Neural crest cell (in vitro differentiated cells): ENCODE data around the gene SNAPC4. TPM values are rescaled to one million over a fixed set of nuclear protein-coding genes. Genes with fewer than 3 reads are reported as not detected.

Source experiments
- DNase-seq: peaks from one replicate; pipeline ENCODE4 v3.0.0; 2021; ENCODE audit warnings: low read depth, mixed read lengths, low spot score
- H3K27ac Mint-ChIP-seq: one replicate; pipeline ENCODE4 v1.8.0; 2021; ENCODE audit warnings: mild to moderate bottlenecking, mixed read lengths; ENCODE audit not compliant: unreplicated experiment
- H3K27me3 Mint-ChIP-seq: 2 replicates; pipeline ENCODE4 v1.8.0; 2021; ENCODE audit warnings: low read depth, mild to moderate bottlenecking, mixed read lengths
- H3K36me3 Mint-ChIP-seq: 2 replicates; pipeline ENCODE4 v1.8.0; 2021; ENCODE audit warnings: low read depth, mild to moderate bottlenecking, mixed read lengths
- H3K4me1 Mint-ChIP-seq: 2 replicates; pipeline ENCODE4 v1.8.0; 2021; ENCODE audit warnings: mixed read lengths
- H3K4me3 Mint-ChIP-seq: one replicate; pipeline ENCODE4 v1.8.0; 2021; ENCODE audit warnings: mild to moderate bottlenecking, mixed read lengths
- H3K9me3 Mint-ChIP-seq: 2 replicates; pipeline ENCODE4 v1.8.0; 2021; ENCODE audit warnings: mixed read lengths
- total RNA-seq: library from RNA; stranded (reverse); gene quantifications from 2 replicates; pipeline ENCODE4 v1.2.1, GENCODE V29; 2021
- TF ChIP-seq, protein P1 (sequence below): fragments of 200-600 bp; sonication (generic); conservative IDR thresholded peaks from 2 replicates; pipeline ENCODE4 v1.5.0; 2021; ENCODE audit warnings: antibody characterized with exemption, mild to moderate bottlenecking

The SNAPC4 gene
- total RNA-seq, 1 donor from 2014 or later: 19.0 TPM

GRCh38 chr9:136361754-136362449, 38.1 kb downstream of the SNAPC4 start:
- Mint-ChIP-seq H3K4me3 (peak overlapping the region; percentile 91), H3K36me3 (no peaks in the 10 kb centered on the region), H3K9me3 (no peaks in the 10 kb centered on the region), H3K4me1 (peaks cover 5% of the 10 kb centered on the region), H3K27me3 (peaks cover 6% of the 10 kb centered on the region), H3K27ac (no peak overlapping the region)
- TF ChIP-seq, protein P1, sequence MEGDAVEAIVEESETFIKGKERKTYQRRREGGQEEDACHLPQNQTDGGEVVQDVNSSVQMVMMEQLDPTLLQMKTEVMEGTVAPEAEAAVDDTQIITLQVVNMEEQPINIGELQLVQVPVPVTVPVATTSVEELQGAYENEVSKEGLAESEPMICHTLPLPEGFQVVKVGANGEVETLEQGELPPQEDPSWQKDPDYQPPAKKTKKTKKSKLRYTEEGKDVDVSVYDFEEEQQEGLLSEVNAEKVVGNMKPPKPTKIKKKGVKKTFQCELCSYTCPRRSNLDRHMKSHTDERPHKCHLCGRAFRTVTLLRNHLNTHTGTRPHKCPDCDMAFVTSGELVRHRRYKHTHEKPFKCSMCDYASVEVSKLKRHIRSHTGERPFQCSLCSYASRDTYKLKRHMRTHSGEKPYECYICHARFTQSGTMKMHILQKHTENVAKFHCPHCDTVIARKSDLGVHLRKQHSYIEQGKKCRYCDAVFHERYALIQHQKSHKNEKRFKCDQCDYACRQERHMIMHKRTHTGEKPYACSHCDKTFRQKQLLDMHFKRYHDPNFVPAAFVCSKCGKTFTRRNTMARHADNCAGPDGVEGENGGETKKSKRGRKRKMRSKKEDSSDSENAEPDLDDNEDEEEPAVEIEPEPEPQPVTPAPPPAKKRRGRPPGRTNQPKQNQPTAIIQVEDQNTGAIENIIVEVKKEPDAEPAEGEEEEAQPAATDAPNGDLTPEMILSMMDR: no peak
- no peak for DNase-seq

GRCh38 chr9:136361047-136361753, 38.8 kb downstream of the SNAPC4 start:
- TF ChIP-seq, protein P1: no peak
- peak overlapping the region; percentile 76 for H3K4me3 Mint-ChIP-seq
- peaks cover 5% of the 10 kb centered on the region for H3K4me1 Mint-ChIP-seq
- no peak overlapping the region for H3K27ac Mint-ChIP-seq
- H3K9me3 Mint-ChIP-seq: no peaks in the 10 kb centered on the region
- H3K36me3 Mint-ChIP-seq: no peaks in the 10 kb centered on the region
- DNase-seq: no peak
- H3K27me3 Mint-ChIP-seq: peaks cover 6% of the 10 kb centered on the region

DNA sequence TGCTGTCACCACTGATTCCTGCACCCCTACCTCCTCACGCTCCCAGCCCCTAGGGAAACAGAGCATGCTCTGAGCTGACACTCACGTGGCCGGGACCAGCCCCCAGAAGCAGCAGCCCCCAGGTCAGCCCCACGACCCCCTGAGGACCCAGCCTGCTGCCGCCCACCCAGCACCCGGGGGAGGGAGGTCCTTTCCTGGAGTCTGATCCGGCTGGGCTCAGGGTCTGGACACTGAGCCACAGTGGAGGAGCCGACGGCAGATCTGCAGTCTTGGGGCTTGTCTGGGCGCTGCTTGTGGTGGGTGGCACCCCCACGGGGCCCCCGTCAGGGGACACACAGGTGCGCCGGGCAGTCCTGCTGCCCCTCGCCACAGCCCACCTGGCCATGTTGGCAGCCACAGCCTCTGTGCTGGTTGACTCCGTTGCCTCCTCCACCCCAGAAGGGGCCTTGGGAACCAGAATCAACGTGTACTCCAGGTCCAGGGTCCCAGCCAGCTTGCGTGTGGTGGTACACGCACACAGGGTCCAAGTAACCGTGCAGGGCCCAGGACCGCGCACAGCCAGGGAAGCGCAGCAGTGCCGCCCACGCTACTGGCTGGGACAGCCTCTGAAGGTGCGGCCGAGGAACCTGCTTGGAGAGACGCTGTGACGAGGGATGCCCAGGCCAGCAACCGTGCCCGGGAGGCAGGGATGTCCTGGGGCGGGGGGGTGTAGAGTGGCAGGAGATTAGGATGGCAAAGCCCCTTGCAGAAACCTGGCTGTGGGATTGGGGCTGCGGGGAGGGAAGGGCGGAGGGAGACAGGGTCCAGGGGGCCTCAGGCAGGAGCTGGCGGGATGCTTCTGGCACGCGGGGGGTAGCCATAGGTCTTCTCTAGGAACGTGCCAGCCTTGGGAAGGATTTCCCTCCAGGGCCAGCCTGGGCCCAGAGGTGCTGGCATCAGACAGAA, 39.9 kb downstream of the SNAPC4 start:
- Mint-ChIP-seq H3K27me3 (peaks cover 6% of the 10 kb centered on the region), H3K4me1 (peaks cover 5% of the 10 kb centered on the region), H3K27ac (no peak overlapping the region), H3K4me3 (peak overlapping the region; percentile 76), H3K36me3 (no peaks in the 10 kb centered on the region), H3K9me3 (no peaks in the 10 kb centered on the region)
- no peak for DNase-seq
- TF ChIP-seq, protein P1: no peak

DNA sequence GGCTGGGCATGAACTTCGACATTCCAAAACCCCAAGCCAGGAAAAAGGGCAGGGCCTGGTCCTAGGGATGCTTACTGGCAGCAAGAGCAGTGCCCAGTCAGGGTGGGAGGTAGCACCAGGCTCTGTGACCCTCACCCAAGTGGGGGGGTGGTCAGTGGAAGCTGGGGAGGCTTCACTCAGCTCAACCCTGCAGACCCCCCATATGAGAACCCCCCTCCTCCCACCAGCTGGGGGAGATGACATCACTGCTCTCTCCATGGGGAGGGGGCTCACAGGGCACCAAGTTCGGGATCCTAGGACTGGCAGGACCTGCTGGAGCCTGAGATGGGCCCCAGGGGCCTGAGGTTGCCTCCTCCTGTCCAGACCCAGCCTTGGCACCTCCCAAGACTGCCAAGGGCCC, 41.1 kb downstream of the SNAPC4 start:
- TF ChIP-seq, protein P1: no peak
- DNase-seq: no peak
- no peaks in the 10 kb centered on the region for H3K9me3 Mint-ChIP-seq
- H3K36me3 Mint-ChIP-seq: no peaks in the 10 kb centered on the region
- H3K4me3 Mint-ChIP-seq: no peak overlapping the region
- H3K27ac Mint-ChIP-seq: no peak overlapping the region
- H3K27me3 Mint-ChIP-seq: peaks cover 6% of the 10 kb centered on the region
- H3K4me1 Mint-ChIP-seq: peaks cover 5% of the 10 kb centered on the region

DNA sequence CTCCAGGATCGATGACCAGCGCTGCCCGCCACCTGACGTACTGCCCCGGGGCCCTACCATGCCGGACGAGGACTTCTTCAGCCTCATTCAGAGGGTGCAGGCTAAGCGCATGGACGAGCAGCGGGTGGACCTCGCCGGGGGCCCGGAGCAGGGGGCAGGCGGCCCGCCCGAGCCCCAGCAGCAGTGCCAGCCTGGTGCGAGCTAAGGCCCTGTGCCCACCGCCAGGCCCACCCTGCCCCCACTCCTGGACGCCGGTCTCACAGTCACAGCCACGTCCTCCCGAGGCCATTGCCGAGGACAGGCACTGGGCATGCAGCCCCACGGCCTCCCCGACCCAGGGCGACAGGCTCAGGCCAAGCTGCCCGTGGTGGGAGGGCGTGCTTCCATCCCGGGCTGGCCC, 42.0 kb downstream of the SNAPC4 start:
- H3K9me3 Mint-ChIP-seq: no peaks in the 10 kb centered on the region
- no peak for DNase-seq
- H3K36me3 Mint-ChIP-seq: no peaks in the 10 kb centered on the region
- H3K4me3 Mint-ChIP-seq: no peak overlapping the region
- peaks cover 5% of the 10 kb centered on the region for H3K4me1 Mint-ChIP-seq
- H3K27me3 Mint-ChIP-seq: peaks cover 6% of the 10 kb centered on the region
- no peak overlapping the region for H3K27ac Mint-ChIP-seq
- TF ChIP-seq, protein P1: no peak
